Measurements from ENCODE around the gene CATSPERZ.
"Not testable (repeated sequence)": the region's sequence is repeated elsewhere in the genome, so short reads cannot be mapped to it uniquely, and the experiment has no call there.

DNA sequence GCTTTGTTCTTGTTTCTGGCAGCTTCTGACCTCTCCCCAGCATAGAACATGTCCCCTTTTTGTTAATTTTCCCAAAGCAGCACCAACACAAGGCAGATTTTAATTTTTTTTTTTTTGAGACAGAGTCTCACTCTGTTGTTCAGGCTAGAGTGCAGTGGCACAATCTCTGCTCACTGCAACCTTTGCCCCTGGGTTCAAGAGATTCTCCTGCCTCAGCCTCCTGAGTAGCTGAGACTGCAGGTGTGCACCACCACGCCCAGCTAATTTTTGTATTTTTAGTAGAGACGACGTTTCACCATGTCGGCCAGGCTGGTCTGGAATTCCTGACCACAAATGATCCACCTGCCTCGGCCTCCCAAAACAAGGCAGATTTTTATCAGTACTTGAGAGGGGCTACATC lies 7.6 kb downstream of the CATSPERZ start:
- TF ChIP-seq, protein P1, sequence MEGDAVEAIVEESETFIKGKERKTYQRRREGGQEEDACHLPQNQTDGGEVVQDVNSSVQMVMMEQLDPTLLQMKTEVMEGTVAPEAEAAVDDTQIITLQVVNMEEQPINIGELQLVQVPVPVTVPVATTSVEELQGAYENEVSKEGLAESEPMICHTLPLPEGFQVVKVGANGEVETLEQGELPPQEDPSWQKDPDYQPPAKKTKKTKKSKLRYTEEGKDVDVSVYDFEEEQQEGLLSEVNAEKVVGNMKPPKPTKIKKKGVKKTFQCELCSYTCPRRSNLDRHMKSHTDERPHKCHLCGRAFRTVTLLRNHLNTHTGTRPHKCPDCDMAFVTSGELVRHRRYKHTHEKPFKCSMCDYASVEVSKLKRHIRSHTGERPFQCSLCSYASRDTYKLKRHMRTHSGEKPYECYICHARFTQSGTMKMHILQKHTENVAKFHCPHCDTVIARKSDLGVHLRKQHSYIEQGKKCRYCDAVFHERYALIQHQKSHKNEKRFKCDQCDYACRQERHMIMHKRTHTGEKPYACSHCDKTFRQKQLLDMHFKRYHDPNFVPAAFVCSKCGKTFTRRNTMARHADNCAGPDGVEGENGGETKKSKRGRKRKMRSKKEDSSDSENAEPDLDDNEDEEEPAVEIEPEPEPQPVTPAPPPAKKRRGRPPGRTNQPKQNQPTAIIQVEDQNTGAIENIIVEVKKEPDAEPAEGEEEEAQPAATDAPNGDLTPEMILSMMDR (IDR thresholded peaks at IDR 0.05 in 8 of 11, conservative IDR thresholded peaks at IDR 0.05 in 3 of 11): not testable (repeated sequence)
- TF ChIP-seq POLR2AphosphoS5, POLR2A (IDR thresholded peaks at IDR 0.05): not testable (repeated sequence)

Data from spleen (tissue), 7 donors.